Endothelial cell (in vitro differentiated cells): ENCODE data around the gene PCDHB4. TPM values are rescaled to one million over a fixed set of nuclear protein-coding genes. Genes with fewer than 3 reads are reported as not detected.
"Not testable (repeated sequence)": the region's sequence is repeated elsewhere in the genome, so short reads cannot be mapped to it uniquely, and the experiment has no call there.

Experiments used
- DNase-seq: peaks from one replicate; pipeline ENCODE4 v3.0.0; 2021; ENCODE audit warnings: low spot score
- H3K27ac Mint-ChIP-seq: one replicate; pipeline ENCODE4 v1.8.0; 2021; ENCODE audit warnings: mixed read lengths, inconsistent platforms; ENCODE audit not compliant: unreplicated experiment
- H3K27me3 Mint-ChIP-seq: one replicate; pipeline ENCODE4 v1.8.0; 2021; ENCODE audit warnings: mild to moderate bottlenecking, moderate library complexity, mixed read lengths, inconsistent platforms; ENCODE audit not compliant: unreplicated experiment
- H3K36me3 Mint-ChIP-seq: one replicate; pipeline ENCODE4 v1.8.0; 2021; ENCODE audit warnings: mild to moderate bottlenecking, low read depth, mixed read lengths, inconsistent platforms; ENCODE audit not compliant: unreplicated experiment
- H3K4me1 Mint-ChIP-seq: one replicate; pipeline ENCODE4 v1.8.0; 2021; ENCODE audit warnings: mild to moderate bottlenecking, mixed read lengths, inconsistent platforms; ENCODE audit not compliant: unreplicated experiment
- H3K4me3 Mint-ChIP-seq: one replicate; pipeline ENCODE4 v1.8.0; 2021; ENCODE audit warnings: mild to moderate bottlenecking, mixed read lengths, inconsistent platforms; ENCODE audit not compliant: unreplicated experiment
- H3K9me3 Mint-ChIP-seq: one replicate; pipeline ENCODE4 v1.8.0; 2021; ENCODE audit warnings: mixed read lengths, inconsistent platforms; ENCODE audit not compliant: unreplicated experiment
- total RNA-seq: library from RNA; stranded (reverse); fragmentation: NEBNext Ultra II Directional; extraction: Animal tissue kit (Norgen Biotek cat#: 25700); gene quantifications from one replicate; pipeline ENCODE4 v1.2.1, GENCODE V29; 2021; ENCODE audit not compliant: unreplicated experiment
- TF ChIP-seq, protein P1 (sequence below): fragments of 200-600 bp; sonication (generic); IDR thresholded peaks from one replicate; pipeline ENCODE4 v1.5.0; 2021; ENCODE audit warnings: antibody characterized with exemption; ENCODE audit not compliant: unreplicated experiment

Gene PCDHB4
- total RNA-seq, 1 donor from 2014 or later = 2.3 TPM

DNA sequence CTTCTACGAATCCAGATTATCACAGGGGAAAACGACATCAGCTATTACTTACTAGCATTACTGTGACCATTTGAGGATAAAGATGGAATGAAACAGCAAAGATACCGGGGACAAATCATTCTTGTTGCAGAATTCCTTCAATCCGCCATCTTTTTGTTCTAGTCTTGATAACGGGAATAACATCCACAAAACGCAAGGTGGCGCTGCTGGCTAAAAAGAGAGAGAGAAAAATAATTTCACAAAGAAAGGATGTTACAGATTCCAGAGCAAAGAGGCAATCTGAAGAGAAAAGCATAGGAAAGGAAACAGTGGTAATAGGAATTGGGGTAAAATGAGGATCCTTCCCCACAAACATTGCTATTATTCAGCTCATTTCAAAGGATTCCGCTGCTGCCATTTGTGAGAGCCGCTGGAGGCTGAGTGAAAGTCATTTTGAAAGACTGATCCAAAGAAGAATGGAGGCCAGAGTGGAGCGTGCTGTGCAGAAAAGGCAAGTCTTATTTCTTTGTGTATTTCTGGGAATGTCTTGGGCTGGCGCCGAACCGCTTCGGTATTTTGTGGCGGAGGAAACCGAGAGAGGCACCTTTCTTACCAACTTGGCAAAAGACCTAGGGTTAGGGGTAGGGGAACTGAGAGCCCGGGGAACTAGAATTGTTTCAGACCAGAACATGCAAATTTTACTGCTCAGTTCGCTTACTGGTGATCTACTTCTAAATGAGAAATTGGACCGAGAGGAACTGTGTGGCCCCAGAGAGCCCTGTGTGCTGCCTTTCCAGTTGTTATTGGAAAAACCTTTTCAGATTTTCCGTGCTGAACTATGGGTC, 51.0 kb downstream of the PCDHB4 start, which contains the start of gene PCDHB7:
Gene PCDHB7 (plus strand): TSS at position 264 of the 824 bp plus-strand sequence. CDS start 192 bp downstream, at position 456.
- Mint-ChIP-seq H3K36me3 (peaks cover 11% of the 10 kb centered on the region), H3K4me3 (peak within 1 kb of the TSS; percentile 14), H3K9me3 (peaks cover 6% of the 10 kb centered on the region), H3K27me3 (peaks cover 5% of the 10 kb centered on the region), H3K27ac (peak within 1 kb of the TSS; percentile 21), H3K4me1 (peaks cover 6% of the 10 kb centered on the region)
- TF ChIP-seq, protein P1, sequence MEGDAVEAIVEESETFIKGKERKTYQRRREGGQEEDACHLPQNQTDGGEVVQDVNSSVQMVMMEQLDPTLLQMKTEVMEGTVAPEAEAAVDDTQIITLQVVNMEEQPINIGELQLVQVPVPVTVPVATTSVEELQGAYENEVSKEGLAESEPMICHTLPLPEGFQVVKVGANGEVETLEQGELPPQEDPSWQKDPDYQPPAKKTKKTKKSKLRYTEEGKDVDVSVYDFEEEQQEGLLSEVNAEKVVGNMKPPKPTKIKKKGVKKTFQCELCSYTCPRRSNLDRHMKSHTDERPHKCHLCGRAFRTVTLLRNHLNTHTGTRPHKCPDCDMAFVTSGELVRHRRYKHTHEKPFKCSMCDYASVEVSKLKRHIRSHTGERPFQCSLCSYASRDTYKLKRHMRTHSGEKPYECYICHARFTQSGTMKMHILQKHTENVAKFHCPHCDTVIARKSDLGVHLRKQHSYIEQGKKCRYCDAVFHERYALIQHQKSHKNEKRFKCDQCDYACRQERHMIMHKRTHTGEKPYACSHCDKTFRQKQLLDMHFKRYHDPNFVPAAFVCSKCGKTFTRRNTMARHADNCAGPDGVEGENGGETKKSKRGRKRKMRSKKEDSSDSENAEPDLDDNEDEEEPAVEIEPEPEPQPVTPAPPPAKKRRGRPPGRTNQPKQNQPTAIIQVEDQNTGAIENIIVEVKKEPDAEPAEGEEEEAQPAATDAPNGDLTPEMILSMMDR = peak; percentile 75
- peak; percentile 51 for DNase-seq

DNA sequence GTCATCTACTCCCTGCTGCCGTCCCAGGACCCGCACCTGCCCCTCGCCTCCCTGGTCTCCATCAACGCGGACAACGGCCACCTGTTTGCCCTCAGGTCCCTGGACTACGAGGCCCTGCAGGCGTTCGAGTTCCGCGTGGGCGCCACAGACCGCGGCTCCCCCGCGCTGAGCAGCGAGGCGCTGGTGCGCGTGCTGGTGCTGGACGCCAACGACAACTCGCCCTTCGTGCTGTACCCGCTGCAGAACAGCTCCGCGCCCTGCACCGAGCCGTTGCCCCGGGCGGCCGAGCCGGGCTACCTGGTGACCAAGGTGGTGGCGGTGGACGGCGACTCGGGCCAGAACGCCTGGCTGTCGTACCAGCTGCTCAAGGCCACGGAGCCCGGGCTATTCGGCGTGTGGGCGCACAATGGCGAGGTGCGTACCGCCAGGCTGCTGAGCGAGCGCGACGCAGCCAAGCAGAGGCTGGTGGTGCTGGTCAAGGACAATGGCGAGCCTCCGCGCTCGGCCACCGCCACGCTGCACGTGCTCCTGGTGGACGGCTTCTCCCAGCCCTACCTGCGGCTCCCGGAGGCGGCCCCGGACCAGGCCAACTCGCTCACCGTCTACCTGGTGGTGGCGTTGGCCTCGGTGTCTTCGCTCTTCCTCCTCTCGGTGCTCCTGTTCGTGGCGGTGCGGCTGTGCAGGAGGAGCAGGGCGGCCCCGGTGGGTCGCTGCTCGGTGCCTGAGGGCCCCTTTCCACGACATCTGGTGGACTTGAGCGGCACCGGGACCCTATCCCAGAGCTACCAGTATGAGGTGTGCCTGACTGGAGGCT, 52.9 kb downstream of the PCDHB4 start:
- Mint-ChIP-seq H3K36me3 (peaks cover 11% of the 10 kb centered on the region), H3K4me3 (peak overlapping the region; percentile 63)
- not testable (repeated sequence) for H3K4me1 Mint-ChIP-seq, H3K27me3 Mint-ChIP-seq, H3K9me3 Mint-ChIP-seq, DNase-seq, H3K27ac Mint-ChIP-seq

Other genes with a start within 250 kb of the PCDHB4 start
- 9.7 TPM for gene PCDHA12, start 246.5 kb upstream of the PCDHB4 start, total RNA-seq
- 2.5 TPM for gene PCDHA13, start 239.7 kb upstream of the PCDHB4 start, total RNA-seq
- 7.5 TPM for gene PCDHAC1, start 195.5 kb upstream of the PCDHB4 start, total RNA-seq
- 5.2 TPM for gene PCDHAC2, start 155.3 kb upstream of the PCDHB4 start, total RNA-seq
- not detected for gene PCDHB1, start 70.4 kb upstream of the PCDHB4 start, total RNA-seq
- gene PCDHB2, start 27.2 kb upstream of the PCDHB4 start, total RNA-seq = 44.9 TPM
- gene PCDHB3, start 21.3 kb upstream of the PCDHB4 start, total RNA-seq = 6.5 TPM
- 7.8 TPM for gene PCDHB5, start 13.4 kb downstream of the PCDHB4 start, total RNA-seq
- 1.1 TPM for gene PCDHB6, start 28.2 kb downstream of the PCDHB4 start, total RNA-seq
- 4.6 TPM for gene PCDHB7, start 50.8 kb downstream of the PCDHB4 start, total RNA-seq
- 9.2 TPM for gene PCDHB8, start 56.0 kb downstream of the PCDHB4 start, total RNA-seq
- 10.9 TPM for gene PCDHB16, start 60.6 kb downstream of the PCDHB4 start, total RNA-seq
- gene PCDHB9, start 65.3 kb downstream of the PCDHB4 start, total RNA-seq = 15.2 TPM
- gene PCDHB10, start 70.5 kb downstream of the PCDHB4 start, total RNA-seq = 10.3 TPM
- gene PCDHB11, start 77.8 kb downstream of the PCDHB4 start, total RNA-seq = 6.4 TPM
- gene PCDHB12, start 86.9 kb downstream of the PCDHB4 start, total RNA-seq = 8.4 TPM
- 7.1 TPM for gene PCDHB13, start 92.1 kb downstream of the PCDHB4 start, total RNA-seq
- 8.4 TPM for gene PCDHB14, start 101.5 kb downstream of the PCDHB4 start, total RNA-seq
- gene PCDHB15, start 123.6 kb downstream of the PCDHB4 start, total RNA-seq = 10.5 TPM
- gene SLC25A2, start 182.2 kb downstream of the PCDHB4 start, total RNA-seq = 0.62 TPM
- gene TAF7, start 199.0 kb downstream of the PCDHB4 start, total RNA-seq = 86.4 TPM
- gene PCDHGA1, start 208.7 kb downstream of the PCDHB4 start, total RNA-seq = 1.4 TPM
- gene PCDHGA2, start 216.9 kb downstream of the PCDHB4 start, total RNA-seq = 1.6 TPM
- gene PCDHGA3, start 222.0 kb downstream of the PCDHB4 start, total RNA-seq = 1.4 TPM
- 3.1 TPM for gene PCDHGB1, start 228.3 kb downstream of the PCDHB4 start, total RNA-seq
- gene PCDHGA4, start 233.2 kb downstream of the PCDHB4 start, total RNA-seq = 2.0 TPM
- 11.1 TPM for gene PCDHGB2, start 238.2 kb downstream of the PCDHB4 start, total RNA-seq
- gene PCDHGA5, start 242.3 kb downstream of the PCDHB4 start, total RNA-seq = 2.4 TPM
- 4.1 TPM for gene PCDHGB3, start 248.4 kb downstream of the PCDHB4 start, total RNA-seq